ENCODE results near the gene AURKB. TPM values are rescaled to one million over a fixed set of nuclear protein-coding genes. Genes with fewer than 3 reads are reported as not detected.

Gene AURKB
- total RNA-seq, 4 donors from 2014 or later = 0.79 to 3.0 (median 2.0) TPM; not detected in 1

GRCh38 chr17:8159459-8160223 lies 50.7 kb downstream of the AURKB start:
- no peak for TF ChIP-seq CTCF (IDR thresholded peaks at IDR 0.05)
- DNase-seq (ENCODE audit: low spot score) (no peak), ATAC-seq (ENCODE audit: low FRiP score) (no peak)

GRCh38 chr17:8159032-8159400 lies 51.4 kb downstream of the AURKB start:
- no peak for ATAC-seq (ENCODE audit: low FRiP score)
- no peak for TF ChIP-seq CTCF (IDR thresholded peaks at IDR 0.05)
- DNase-seq (ENCODE audit: low spot score) = no peak

- TF ChIP-seq CTCF (IDR thresholded peaks at IDR 0.05) = peak in 2 of 3 donors; percentile 74 to 84
- ATAC-seq (ENCODE audit: low FRiP score) (no peak), DNase-seq (ENCODE audit: low spot score) (peak; percentile 99)
Observed at GRCh38 chr17:8158267-8159031, 51.9 kb downstream of the AURKB start.

DNA sequence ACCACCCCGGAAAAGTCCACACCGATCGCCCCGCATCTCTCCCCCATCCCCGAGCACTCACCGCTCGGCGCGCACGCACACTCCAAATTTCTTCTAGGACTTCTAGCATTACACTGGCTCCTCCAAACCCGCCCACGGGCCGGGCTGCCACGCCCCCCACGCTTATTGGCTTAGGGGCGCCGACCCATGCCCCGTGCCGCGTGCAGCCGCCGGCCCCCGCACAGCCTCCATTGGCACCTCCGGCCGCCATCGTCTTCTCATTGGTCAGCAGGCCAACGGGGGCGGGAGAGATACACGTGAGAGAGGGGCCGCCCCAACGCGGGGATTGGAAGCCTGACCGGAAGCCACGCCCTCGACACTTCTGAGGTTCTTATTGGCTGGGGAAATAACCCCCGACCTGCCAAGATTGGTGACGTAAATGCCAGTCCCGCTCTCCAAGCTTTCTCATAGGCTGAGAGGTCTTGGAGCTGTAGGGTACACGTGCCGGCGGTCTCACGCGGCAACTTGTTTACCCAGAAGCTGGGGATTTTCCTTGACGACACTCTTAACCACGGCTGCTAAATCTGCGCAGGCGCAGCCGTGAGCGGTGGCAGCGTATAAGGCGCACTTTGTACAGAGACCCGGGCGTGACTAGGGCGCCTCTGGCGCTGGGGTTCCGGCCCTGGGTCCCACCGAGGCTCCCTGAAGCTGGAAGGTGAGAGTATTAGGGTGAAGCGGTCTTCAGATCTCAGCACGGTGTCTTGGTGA lies 54.0 kb downstream of the AURKB start:
- TF ChIP-seq CTCF (IDR thresholded peaks at IDR 0.05) = no peak
- ATAC-seq (ENCODE audit: low FRiP score) = peak; percentile 80
- DNase-seq (ENCODE audit: low spot score) = peak; percentile 99

- DNase-seq (ENCODE audit: low spot score) = no peak
- no peak for TF ChIP-seq CTCF (IDR thresholded peaks at IDR 0.05)
- no peak for ATAC-seq (ENCODE audit: low FRiP score)
Observed at GRCh38 chr17:8155996-8156245, 54.5 kb downstream of the AURKB start.

DNA sequence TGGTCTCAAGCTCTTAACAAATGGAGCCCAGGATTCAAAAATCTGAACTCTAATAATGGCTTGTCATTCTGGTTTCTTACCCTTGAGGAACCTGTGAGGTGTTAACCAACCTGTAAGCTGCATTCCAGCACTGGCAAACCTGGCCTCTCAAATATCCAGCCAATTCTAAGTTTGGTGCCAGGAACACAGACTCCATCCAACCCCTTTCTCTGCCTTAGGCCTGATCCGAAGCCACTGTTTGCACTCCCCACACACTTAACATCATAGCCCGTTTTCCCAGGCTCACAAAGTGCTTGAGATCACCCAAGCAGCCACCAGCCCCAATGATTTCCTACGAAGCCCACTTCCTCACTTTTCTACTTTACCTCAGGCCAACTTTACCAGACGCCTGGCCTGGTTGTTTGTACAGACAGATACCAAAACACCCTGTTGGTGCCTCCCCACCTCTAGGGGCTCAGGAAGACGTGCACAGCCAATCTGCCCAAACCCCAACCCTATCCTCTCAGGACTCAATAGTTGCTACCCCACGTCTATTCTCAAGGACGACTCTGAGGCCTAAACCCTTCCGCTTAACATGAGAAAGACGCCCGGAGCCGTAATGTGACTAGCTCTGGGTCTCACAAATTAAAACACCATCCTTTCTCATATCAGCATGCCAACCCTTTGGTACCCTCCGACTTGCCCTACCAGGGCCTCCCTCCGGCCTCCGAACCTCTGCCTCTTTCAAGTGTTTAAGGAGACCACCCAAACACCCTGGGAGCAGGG lies 55.0 kb downstream of the AURKB start:
- DNase-seq (ENCODE audit: low spot score) = no peak

More for the DNA sequence above, 55.0 kb downstream of the AURKB start:
- TF ChIP-seq CTCF (IDR thresholded peaks at IDR 0.05) = no peak
- no peak for ATAC-seq (ENCODE audit: low FRiP score)

Other genes with a start within 250 kb of the AURKB start
- under 1 TPM in 2 of 4 donors, not detected in 2; 0.09 to 0.12 TPM for gene GUCY2D, start 208.0 kb downstream of the AURKB start, total RNA-seq
- 1 to 10 TPM; 3.8 to 9.8 (median 8.2) TPM for gene ALOX15B, start 171.5 kb downstream of the AURKB start, total RNA-seq
- gene ALOX12B, start 122.9 kb downstream of the AURKB start, total RNA-seq = not detected
- under 1 TPM in 2 of 4 donors, not detected in 2; 0.09 to 0.24 TPM for gene ALOXE3, start 92.1 kb downstream of the AURKB start, total RNA-seq
- under 1 TPM in 1 of 4 donors, not detected in 3; 0.46 TPM for gene HES7, start 86.5 kb downstream of the AURKB start, total RNA-seq
- 100 to 1,000 TPM in 2 of 4 donors, 10 to 100 TPM in 2; 78.8 to 169 (median 122) TPM for gene PER1, start 58.2 kb downstream of the AURKB start, total RNA-seq
- 10 to 100 TPM; 16.8 to 42.1 (median 21.2) TPM for gene VAMP2, start 47.6 kb downstream of the AURKB start, total RNA-seq
- gene TMEM107, start 34.2 kb downstream of the AURKB start, total RNA-seq = 10 to 100 TPM; 10.9 to 78.4 (median 34.1) TPM
- 1 to 10 TPM; 4.7 to 9.9 (median 6.7) TPM for gene BORCS6, start 20.4 kb downstream of the AURKB start, total RNA-seq
- 10 to 100 TPM; 13.0 to 31.7 (median 18.9) TPM for gene CTC1, start 37.5 kb upstream of the AURKB start, total RNA-seq
- 10 to 100 TPM; 12.9 to 27.7 (median 19.8) TPM for gene PFAS, start 38.7 kb upstream of the AURKB start, total RNA-seq
- gene RANGRF, start 78.1 kb upstream of the AURKB start, total RNA-seq = 10 to 100 TPM; 16.7 to 31.4 (median 23.0) TPM
- gene SLC25A35, start 84.8 kb upstream of the AURKB start, total RNA-seq = 1 to 10 TPM; 1.0 to 4.0 (median 3.1) TPM
- gene ARHGEF15, start 99.7 kb upstream of the AURKB start, total RNA-seq = 100 to 1,000 TPM in 1 of 4 donors, 10 to 100 TPM in 2, 1 to 10 TPM in 1; 8.6 to 132 (median 60.4) TPM
- gene ODF4, start 129.3 kb upstream of the AURKB start, total RNA-seq = not detected
- gene RPL26, start 172.6 kb upstream of the AURKB start, total RNA-seq = 1,000 to 10,000 TPM; 3,452 to 4,057 (median 3,629) TPM
- not detected for gene RNF222, start 187.3 kb upstream of the AURKB start, total RNA-seq
- gene NDEL1, start 225.3 kb upstream of the AURKB start, total RNA-seq = 100 to 1,000 TPM in 2 of 4 donors, 10 to 100 TPM in 2; 64.3 to 139 (median 118) TPM